GM18909 (cell line): ENCODE data around the gene CLUH.

Experiments used
- ATAC-seq: cut with Tn5 transposase; IDR thresholded peaks from one replicate; pipeline ENCODE4 v1.9.1; 2021; ENCODE audit warnings: mild to moderate bottlenecking; ENCODE audit not compliant: unreplicated experiment, poor library complexity

CLUH gene

GRCh38 chr17:2711608-2712299 lies at the start of gene CLUH:
Gene CLUH (minus strand): TSS chr17:2711764. CDS start chr17:2711661, 103 bp downstream.
- peak; percentile 73 for ATAC-seq

DNA sequence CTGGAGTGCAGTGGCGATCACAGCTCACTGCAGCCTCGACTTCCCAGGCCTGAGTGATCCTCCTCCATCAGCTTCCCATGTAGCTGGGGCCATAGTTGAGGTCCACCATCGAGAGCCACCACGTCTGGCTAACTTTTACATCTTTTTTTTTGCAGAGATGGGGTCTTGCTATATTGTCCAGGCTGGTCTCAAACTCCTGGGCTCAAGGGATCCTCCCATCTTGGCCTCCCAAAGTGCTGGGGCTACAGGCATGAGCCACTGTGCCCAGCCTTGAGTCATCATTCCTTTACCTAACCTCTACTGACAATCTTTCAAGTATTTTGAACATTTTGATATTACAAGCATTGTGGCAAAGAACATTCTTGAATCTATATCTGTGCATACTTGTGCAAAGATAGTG lies 47.3 kb upstream of the CLUH start:
- no peak for ATAC-seq

GRCh38 chr17:2755891-2756724 lies 44.5 kb upstream of the CLUH start:
- no peak for ATAC-seq

DNA sequence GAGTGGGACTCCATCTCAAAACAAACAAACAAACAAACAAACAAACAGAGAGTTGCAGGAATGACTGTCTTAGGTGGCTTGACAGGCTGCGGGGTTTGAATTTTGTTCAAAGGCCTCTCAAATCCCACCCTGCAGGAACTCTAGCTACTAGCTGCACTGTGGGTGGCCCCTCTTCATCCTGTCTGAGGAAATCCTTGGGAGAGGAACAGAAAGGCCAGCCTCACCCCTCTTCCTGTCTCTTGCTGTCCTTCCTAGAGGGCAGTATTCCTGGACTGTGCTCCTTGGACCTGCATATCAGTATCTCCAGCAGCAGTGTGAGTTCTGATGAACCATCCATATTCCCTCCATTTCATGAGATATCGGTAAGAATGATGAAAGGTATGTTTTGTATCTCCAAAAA lies 39.9 kb upstream of the CLUH start:
- ATAC-seq, result no peak

DNA sequence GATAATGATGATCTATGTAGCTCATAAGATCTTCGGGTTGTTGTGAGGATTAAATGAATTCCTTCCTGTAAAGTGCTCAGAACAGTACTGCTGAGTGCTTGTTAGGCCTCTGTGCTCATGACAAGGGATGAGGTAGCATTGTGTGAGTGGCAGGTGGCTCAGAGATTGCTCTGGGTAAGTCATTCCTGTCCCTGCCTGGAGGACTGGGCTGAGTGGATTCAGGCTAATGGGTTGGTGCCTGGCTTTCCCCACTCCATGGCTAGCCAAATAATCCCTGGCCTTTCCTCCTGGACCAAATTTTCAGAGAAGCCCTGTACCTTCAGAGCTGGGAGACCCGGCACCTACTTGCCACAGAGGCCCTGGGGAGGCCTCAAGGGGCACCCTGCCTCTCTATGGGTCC lies 39.2 kb upstream of the CLUH start:
- no peak for ATAC-seq

- peak; percentile 46 for ATAC-seq
Measured at GRCh38 chr17:2749784-2750181, 38.2 kb upstream of the CLUH start.

DNA sequence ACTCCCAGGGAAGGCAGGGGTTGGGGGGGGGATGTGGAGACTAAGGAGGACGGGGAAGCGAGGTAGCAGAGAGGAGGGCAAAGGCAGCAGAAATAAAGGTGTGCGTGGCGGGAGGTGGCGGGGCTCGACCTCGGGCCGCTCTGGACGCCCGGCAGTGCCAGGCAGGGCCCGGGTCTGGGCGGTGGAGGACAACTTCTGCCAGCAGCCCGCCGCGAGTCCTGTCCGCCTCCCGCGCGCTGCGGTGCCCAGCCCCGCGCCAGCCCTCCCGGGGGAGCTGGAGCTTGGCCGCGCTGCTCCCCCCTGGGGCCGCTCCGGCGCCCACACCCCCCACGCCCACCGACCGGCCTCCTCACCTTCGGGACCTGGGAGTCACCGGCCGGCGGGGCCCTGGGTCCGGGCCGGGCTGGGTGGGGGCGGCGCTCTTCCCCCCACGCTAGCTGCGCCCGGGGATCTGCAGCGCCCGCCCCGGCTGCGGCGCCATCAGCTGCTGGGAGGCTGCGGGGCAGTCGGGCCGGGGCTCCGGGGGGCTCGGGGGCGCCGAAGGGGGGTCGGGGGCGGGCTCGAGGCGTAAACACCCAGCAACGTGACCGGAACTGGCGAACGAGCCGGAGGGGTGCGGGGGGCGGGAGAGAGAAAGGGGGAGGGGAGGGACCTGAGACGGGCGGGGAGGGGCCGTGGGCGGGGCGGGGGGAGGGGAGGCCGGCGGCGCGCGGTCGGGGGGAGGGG lies 37.7 kb upstream of the CLUH start, which contains the start of gene CCDC92B:
Gene CCDC92B (minus strand): TSS at position 595 of the 726 bp plus-strand sequence. CDS start 14,507 bp downstream, outside the sequence.
- ATAC-seq, result no peak

DNA sequence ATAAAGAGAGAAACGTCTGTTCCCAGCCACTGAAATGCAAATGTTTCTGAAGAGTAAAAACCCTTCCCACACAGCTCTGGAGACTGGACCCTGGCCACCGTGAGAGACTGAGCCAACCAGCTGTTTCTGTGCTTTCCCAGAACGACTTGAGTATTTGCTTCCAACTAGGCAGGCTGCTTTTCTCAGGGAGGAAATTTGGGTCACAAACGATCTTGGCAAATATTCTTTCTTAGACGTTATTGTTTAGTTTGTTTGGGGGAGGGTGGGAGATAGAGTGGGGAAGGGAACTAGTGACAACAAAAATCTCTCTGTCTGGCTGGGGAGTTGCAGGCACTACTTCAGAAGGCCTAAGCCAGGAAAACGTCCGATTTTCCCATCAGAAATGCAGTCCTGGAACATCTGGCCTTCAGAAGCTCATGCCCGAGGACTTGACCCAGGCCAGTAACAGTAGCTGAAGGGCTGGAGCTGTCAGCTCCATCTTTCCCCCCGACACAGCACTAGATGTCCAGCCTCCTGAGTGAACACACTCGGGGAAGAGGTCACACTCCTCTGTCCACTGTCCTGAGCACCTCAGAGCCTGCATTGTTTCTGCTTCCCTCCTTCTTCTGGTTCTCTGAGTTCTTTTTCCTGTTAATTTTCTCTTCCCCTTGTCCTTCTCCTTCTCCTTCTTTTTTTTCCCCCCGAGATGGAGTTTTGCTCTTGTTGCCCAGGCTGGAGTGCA lies 33.9 kb upstream of the CLUH start:
- no peak for ATAC-seq

DNA sequence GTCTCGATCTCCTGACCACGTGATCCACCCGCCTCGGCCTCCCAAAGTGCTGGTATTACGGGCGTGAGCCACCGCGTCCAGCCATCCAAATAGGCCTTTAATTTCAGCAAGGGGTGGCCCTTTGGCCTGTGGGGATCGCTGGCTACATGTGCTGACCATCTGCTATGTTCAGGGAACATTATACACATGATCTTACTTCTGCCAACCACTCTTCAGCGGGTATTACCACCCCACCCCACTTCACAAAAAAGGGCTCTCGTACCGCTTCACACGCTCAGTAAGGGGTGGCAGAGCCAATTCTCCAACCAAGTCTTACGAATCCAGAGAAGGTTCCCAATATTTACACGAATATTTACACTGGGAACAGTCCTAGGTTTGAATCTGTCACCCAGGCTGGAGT lies 26.1 kb upstream of the CLUH start:
- no peak for ATAC-seq

GRCh38 chr17:2736956-2737355 lies 25.4 kb upstream of the CLUH start:
- ATAC-seq, result no peak

DNA sequence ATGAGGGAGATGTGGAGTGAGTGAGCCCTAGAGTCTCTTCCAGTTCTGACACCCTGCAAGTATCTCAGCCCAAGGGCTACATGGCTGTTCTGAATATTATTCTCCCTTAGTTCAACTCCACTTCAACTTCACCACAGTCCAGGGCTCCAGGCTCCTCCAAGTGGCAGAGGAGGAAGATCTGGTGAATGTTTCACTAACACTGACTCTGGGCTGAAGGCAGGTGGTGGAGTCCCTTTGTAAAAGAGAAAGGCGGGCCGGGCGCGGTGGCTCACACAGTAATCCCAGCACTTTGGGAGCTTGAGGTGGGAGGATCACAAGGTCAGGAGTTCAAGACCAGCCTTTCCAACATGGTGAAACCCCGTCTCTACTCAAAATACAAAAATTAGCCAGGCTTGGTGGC lies 24.3 kb upstream of the CLUH start:
- ATAC-seq, result no peak

DNA sequence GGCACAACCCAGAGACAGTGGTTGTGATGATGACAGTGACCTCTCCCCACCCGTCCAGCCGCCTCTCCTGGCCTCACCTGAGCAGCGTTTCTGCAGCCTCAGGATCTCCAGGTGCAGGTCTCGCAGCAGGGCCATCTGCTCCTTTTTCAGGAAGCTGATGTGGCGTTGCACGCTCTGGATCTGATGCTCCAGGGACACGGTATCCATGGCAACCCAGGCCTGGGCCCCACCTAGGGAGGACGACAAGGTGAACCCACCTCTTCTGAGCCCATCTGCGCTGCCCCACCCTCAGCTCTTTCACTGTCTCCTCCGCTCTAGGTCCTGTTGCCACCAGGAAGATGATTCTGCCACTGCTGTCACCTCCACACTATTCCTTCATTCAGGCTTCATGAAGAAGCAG lies 23.4 kb upstream of the CLUH start:
- no peak for ATAC-seq

DNA sequence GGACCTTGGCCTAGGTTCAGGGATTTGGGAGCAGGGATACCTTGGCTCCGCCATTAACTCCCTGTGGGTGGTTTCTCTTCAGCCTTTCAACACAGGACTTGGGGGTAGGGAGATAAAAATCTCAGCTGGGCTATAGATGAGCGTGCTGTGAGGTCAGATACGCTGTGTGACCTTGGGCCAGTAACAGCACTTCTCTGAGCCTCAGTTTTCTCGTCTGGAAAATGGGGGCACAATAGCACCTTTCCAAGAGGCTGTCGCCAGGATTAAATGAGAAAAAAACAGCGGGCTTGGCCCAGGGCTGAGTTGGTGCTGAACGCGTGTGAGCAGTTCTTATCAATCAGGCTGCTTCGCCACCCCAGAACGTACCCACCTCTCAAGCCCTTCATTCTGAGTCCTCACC lies 20.2 kb upstream of the CLUH start:
- ATAC-seq, result no peak

DNA sequence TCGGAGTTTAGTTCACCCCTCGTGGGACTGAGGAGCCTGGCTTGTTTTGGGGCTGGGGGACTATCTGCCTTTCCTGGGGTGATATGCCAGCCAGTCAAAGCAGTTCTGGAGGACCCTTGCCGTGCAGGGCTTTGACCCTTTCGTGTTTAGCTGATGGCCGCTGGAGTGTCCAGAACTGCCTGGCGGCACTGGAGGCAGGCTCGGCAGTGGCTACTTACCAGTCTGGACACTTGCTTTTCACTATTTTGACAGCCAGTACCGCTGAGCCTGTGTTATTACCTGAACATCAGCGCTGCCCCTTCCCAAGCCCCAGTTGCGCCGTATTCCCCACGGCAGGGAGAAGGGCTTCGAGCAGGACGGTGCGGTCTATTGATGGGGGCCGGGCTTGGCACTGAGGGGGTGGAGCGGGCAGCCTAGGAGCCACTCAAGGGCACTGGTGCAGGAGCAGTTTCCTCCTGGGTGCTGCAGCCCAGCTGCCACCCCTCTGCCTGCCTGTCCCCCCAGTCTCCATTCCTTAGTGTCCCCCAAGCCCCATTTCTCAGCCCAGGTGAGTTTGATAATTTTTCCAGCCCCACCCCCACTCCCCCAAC lies 19.3 kb upstream of the CLUH start:
- ATAC-seq, result no peak

- no peak for ATAC-seq
Measured at GRCh38 chr17:2724784-2725164, 13.2 kb upstream of the CLUH start.

DNA sequence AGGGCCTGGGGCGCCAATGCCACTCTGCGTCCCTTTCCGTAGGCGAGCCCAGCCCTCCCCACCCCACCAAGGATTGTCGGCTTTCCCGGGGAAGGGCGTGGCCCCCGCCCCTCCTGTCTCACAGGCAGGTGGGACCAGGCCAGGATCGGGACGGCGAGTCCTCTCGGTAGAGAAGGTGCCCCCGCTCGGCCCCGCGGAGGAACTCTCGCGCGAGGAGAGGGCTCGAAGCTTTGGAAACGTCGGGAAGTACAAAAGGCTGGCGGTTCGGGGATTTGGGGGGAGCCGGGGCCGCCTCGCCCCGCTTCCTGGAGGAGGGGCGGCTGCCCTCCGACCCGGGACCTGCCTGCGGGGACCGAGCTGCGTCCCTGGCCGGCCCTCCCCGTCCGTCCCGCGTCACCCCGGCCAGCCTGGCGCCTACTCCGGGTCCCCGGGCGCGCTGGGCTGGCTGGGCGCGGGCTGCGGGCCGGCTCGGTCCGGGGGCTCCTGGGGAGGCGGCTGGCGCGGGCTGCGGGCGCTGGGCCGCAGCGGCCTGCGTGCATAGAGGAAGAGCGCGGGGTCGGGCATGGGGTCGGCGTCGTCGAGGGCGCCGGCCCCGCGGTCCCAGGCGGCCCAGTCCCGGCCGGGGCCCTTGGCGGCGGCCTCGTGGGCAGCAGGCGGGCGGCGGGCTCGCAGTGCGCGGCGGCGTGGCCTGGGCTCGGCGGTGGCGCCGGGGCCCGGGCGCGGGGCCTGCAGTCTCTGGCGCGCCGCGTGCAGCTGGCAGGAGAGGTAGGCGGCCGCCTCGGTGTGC lies 12.6 kb upstream of the CLUH start:
- ATAC-seq, result no peak

- no peak for ATAC-seq
Measured at GRCh38 chr17:2723505-2723996, 12.0 kb upstream of the CLUH start.

DNA sequence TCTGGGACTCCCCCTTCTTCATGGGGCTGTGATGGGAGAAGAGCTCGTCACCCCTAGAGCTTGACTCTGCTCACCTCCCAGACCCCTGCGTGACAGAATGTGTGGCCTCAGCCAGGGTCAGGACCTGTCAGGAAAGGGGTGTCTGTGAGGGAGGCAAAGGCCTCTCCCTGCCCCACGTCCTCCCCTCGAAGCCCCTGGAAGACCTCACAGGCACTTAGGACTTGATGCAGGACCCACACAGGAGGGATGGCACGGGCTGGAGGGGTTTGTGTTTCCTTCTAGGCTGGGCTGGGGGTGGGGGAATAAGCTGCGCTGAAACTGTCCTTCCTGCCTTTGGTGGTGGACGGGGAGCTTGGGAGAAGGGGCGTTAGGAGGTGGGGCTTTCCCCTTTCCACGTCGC lies 11.0 kb upstream of the CLUH start:
- ATAC-seq, result no peak

- no peak for ATAC-seq
Measured at GRCh38 chr17:2721603-2722002, 10.0 kb upstream of the CLUH start.
